GM18499 (cell line): ENCODE data around the gene ASCC1.
"Not testable (repeated sequence)": the region's sequence is repeated elsewhere in the genome, so short reads cannot be mapped to it uniquely, and the experiment has no call there.

Experiments
- ATAC-seq: cut with Tn5 transposase; IDR thresholded peaks from one replicate; pipeline ENCODE4 v1.9.1; 2021; ENCODE audit warnings: moderate number of reproducible peaks; ENCODE audit not compliant: insufficient read depth, unreplicated experiment

The ASCC1 gene

DNA sequence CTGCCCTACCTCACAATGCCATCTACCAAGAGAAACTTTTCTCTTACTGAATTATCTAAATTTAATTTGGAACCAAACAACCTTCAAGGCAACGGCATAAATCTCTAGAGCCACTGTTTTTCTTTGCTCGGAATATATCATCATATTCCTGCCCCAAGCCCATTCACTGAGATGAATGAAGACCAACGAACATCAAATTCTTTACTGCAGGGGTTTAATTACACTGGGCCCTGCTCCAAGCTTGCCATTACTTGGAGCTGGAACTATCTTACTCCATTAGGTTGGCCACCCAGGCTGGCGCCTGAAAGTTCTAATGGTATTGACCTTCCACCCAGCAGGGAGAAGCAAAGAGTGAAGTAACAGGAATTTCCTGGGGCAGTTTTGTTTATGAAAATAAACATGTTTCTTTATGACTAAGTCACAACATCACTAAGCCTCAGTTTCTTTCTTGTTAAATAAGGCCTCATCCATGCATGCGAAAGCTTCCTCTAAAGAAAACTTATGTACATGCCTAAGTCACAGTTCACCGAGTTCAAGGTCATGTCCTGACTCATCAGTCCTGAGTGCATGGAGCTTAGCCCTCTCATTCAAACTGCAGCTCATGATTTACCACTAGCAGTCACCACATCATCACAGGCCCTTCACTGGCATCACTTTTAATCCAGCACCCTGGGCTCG is 42.3 kb downstream of the ASCC1 start:
- ATAC-seq = no peak

DNA sequence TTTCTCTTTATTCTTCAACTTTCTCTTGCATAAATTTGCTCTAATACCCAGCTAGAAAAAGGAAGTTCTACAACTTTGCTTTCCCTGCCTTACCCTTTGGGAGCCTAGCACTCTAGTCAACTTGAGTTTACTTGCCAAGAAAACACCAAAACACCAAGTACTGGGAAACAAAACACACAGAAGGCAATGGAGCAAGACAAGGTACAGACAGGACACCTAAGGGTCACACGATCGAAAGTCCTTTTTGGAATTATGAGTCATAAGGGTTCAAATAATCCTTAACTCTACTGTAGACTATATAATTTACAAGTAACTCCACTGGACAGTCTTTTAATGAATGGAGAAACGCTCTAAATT is 42.8 kb downstream of the ASCC1 start:
- no peak for ATAC-seq

DNA sequence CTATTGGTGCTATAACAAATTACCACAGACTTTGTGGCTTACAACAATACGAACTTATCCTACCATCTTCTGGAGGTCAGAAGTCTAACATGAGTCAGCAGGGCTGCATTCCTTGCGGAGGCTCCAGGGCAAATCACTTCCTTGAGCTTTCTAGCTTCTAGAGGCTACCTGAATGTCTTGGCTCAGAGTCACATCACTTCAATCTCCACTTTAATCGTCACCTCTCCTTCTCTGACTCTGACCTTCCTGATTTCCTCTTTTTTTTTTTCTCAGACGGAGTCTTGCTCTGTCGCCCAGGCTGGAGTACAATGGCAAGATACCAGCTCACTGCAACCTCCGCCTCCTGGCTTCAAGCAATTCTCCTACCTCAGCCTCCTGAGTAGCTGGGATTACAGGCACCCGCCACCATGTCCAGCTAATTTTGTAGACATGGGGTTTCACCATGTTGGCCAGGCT is 44.9 kb downstream of the ASCC1 start:
- ATAC-seq = no peak

DNA sequence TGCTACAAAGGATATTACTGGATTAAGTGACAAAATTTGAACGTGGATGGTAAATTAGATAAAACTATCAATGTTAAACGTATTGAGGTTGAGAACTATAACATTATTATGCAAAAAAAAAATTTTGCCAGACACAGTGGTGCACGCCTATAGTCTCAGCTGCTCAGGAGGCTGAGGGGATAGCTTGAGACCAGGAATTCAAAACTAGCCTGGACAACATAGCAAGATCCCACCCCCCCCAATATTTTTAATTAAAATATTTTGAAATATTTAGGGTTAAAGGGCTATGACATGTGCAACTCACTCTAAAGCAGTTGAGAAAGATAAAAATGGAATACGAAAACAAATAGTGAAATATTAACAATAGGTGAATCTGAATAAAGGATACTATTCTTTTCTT is 45.3 kb downstream of the ASCC1 start:
- ATAC-seq = no peak

DNA sequence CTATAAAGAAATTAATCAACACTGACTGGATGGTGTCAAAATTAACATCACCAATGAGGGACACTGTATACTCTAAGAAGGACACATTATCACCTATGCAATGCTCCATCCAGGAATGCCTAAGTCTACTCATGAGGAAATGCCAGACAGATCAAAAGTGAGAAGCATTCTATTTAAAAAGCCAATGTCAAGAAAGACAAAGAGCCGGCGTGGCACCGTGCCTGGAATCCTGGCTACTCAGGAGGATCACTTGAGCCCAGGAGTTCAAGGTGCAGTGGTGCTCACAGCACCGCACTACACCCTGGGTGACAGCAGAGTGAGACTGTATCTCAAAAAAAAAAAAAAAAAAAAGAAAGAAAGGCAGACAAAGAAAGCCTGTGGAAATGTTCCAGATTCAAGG is 45.8 kb downstream of the ASCC1 start:
- ATAC-seq = no peak

DNA sequence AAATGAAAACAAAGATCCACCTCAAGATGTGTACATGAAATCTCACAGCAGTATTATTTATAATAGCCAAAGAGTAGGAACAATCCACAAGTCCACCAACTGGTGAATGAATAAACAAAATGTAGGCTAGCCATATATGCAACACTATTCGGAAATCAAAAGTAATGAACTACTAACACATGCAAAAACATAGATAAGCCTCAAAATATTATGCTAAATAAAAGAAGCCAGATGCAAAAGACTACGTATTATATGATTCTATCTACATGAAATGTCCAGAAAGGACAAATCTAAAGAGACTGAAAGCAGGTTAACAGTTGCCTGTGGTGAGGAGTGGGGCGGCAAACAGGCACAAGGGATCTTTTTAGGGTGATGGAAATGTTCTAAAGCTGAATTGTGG is 49.0 kb downstream of the ASCC1 start:
- no peak for ATAC-seq

DNA sequence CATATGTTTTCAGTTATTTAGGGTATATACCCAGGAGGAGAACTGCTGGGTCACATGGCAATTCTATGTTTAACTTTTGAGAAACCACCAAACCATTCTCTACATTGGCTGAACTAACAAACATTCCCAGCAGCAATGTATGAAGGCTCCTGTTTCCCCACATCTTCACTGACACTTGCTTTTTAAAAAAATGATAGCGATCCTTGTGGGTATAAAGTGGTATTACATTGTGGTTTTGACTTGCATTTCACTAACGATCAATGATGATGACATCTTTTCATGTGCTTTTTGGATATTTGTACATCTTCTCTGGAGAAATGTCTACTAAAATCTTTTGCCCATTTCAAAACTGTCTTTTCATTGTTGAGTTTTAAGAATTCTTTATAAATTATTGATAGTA is 51.5 kb downstream of the ASCC1 start:
- ATAC-seq = no peak

DNA sequence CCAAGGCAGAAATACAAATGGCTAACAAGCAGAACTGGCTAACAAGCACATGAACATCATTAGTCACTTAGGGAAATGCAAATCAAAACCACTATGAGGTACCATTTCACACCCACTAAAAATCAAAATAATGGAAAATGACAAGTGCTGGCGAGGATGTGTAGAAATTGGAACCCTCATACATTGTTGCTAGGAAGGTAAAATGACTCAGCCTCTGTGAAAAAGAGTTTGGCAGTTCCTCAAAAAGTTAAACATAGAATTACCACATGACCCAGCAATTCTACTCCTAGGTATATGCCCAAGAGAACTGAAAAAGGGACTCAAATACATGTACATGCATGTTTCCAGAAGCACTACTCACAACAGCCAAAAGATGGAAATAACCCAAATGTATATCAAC is 53.1 kb downstream of the ASCC1 start:
- no peak for ATAC-seq

DNA sequence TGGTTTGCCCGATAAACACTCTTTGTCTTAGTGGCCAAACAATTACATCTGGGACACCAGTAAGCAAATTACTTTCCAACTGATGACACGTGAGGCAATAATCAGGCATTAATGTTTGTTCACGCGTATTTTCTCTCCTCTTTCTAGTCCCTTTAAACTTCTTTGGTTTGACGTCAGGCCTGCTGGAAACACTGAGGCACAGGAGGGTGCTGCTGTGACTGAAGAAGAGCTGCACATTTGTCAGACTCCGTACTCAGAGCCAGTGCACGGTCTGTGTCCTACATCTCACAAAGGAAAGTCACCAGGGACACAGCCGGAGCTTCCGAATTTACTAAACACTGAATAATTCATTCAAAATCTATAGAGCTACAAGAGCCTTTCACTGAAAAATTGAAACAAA is 57.9 kb downstream of the ASCC1 start:
- ATAC-seq = no peak

DNA sequence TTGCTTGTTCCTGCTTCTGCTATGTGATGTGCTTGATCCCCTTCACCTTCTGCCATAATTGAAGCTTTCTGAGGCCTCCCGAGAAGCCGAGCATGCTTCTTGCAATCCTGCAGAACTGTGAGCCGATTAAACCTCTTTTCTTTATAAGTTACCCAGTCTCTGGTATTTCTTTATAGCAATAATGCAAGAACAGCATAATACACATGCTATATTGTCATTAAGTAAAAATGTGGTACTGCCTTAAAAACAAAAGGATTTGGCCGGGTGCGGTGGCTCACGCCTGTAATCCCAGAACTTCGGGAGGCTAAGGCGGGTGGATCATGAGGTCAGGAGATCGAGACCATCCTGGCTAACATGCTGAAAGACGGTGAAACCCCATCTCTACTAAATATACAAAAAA is 59.9 kb downstream of the ASCC1 start:
- ATAC-seq = no peak

DNA sequence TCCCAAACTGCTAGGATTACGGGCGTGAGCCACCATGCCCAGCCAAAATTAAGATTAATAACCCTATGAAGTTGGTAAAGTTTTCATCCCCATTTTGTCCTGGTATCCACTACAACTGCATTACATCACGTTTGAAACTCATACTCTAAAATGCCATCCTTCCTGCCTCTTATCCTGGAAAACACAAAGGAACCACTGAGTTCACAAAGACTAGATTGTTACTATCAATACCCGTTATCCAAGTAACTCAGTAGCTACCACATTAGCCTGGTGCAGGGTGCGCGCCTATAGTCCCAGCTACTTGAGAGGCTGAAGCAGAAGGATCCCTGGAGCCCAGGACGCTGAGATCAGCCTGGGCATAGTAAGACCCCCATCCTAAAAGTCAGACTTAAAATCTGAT is 63.8 kb downstream of the ASCC1 start:
- ATAC-seq = no peak

DNA sequence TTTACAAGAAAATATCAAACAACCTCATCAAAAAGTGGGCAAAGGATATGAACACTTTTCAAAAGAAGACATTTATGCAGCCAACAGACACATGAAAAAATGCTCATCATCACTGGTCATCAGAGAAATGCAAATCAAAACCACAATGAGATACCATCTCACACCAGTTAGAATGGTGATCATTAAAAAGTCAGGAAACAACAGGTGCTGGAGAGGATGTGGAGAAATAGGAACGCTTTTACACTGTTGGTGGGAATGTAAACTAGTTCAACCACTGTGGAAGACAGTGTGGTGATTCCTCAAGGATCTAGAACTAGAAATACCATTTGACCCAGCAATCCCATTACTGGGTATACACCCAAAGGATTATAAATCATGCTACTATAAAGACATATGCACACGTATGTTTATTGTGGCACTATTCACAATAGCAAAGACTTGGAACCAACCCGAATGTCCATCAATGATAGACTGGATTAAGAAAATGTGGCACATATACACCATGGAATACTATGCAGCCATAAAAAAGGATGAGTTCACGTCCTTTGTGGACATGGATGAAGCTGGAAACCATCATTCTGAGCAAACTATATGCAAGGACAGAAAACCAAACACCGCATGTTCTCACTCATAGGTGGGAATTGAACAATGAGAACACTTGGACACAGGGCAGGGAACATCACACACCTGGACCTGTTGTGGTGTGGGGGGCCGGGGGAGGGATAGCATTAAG is 65.2 kb downstream of the ASCC1 start:
- not testable (repeated sequence) for ATAC-seq

DNA sequence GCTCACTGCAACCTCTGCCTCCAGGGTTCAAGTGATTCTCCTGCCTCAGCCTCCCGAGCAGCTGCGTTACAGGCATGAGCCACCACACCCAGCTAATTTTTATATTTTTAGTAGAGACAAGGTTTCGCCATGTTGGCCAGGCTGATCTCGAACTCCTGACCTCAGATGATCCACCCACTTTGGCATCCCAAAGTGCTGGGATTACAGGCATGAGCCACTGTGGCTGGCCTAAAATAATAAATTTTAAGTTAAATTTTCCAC is 68.8 kb downstream of the ASCC1 start:
- ATAC-seq = not testable (repeated sequence)

DNA sequence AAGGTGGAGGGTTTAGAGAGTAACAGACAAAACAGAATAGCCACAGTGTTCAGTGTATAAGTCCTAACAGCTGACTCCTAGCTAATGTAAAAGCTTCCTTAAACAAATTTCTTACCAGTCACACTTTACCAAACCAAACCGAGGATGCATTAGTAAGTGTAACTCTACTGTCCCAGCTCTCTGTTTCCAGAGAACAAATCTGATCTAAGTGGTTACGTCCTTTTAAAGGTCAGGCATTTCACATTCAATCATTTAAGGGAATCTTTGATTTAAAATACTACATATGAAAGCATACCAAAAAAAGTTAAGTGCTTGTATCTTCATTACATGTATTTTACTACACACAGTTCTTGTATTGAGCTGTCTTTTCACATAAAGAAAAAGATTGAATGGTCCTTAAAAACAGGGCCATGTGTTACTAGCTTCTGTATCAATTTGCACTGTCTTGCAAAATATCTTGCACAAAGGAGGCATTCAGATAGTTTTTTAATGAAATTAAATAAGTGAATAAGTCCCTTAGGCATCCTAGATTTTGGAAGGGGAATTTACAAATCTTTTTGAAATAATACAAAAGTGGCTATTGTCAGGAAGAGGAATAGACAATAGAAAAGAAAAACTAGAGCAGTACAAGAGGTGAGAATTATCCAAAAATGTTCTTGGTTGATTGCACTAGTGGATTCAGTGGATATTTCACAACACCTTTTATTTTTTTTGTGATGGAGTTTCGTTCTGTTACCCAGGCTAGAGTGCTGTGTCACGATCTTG is 69.3 kb downstream of the ASCC1 start:
- ATAC-seq = no peak

DNA sequence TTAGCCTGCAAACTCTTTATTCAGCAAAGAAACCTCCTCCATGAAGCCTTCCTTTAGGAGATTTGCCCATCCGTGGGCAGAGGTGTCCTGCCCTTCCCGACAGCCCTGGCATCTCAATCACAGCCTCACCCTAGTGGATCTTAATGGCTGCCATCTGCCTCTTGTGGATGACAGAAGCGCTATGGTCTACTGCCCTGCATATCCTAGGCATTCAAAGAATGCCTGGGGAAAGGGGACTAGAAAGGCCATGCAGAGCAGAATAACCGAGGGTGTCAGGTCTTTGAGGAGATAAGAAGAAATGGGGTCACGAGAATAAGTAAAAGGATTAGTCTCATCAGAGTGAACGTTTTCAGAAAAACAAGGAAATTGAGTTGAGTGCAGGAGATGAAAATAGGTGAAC is 70.0 kb downstream of the ASCC1 start:
- no peak for ATAC-seq

DNA sequence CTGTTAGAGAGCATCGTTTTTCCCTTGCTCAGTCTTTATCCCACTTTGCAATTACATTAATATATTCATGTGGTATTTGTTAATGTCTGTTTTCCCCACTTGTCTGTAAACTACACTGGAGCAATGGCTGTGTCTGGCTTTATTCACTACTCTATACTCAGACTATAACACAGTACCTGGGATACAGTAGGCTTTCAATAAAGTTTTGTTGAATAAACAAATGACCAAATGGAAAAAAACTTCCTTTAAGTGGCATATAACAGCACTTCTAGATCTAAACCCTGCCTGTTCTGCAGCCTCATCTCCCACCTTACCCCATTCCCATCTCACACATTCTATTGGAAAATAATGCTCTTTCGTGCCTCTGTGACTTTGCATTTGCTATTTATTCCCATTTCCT is 70.4 kb downstream of the ASCC1 start:
- ATAC-seq = no peak

DNA sequence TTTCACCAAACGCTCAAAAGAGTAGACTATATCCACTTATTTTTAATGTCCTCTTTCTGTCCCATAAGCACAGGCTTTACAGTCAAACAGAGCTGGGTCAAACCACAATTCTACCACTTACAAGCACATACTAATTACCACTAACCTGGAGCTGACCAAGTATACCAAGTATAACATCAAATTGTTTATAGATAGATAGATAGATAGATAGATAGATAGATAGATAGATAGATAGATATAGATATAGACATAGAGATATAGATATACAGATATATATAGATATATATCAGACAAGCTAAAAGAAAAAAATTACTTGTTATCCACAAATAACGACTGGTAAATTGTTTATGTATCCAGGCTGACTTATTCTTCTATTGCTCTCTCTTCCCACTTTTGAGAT is 75.2 kb downstream of the ASCC1 start:
- ATAC-seq = no peak

DNA sequence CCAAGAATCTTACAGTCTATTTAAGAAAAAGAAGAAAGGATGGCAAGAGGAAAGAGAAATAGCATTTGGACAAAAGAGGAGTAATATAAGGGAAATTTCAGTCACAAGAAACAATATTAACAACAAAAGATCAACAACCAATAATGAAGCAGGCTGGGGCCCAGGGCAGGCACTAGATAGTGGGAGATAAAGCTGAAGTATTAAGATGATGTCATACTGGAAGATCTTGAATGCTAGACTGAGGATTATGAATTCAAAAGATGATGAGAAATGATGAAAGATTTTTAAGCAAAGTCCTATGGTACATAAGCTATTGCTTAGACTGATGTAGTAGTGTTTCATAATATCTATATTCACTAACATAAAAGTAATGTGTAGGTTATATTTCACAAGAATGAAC is 75.9 kb downstream of the ASCC1 start:
- no peak for ATAC-seq

DNA sequence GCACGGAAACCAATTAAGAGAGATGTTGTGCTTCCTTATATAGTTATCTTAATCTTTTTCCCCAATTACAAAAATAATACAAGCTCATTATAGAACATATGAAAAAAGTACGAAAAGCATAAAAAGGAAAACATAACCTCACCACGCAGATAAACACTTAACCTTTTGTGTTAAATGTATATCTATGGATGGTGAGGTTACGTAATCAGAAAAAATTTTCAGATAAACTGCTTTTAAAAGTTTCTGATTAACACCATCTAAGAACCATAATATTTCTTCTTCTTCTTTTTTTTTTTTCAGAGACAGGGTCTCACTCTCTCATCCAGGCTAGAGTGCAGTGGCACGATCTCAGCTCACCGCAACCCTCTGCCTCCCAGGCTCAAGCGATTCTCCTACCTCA is 78.5 kb downstream of the ASCC1 start:
- no peak for ATAC-seq

DNA sequence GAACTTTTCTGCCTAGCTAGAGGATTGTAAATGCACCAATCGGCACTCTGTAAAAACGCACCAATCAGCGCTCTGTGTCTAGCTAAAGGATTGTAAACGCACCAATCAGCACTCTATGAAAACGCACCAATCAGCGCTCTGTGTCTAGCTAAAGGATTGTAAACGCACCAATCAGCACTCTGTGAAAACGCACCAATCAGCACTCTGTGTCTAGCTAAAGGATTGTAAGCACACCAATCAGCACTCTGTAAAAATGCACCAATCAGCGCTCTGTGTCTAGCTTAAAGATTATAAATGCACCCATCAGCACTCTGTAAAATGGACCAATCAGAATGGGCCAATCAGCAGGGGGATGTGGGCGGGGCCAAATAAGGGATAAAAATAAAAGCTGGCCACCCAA is 79.9 kb downstream of the ASCC1 start:
- not testable (repeated sequence) for ATAC-seq

DNA sequence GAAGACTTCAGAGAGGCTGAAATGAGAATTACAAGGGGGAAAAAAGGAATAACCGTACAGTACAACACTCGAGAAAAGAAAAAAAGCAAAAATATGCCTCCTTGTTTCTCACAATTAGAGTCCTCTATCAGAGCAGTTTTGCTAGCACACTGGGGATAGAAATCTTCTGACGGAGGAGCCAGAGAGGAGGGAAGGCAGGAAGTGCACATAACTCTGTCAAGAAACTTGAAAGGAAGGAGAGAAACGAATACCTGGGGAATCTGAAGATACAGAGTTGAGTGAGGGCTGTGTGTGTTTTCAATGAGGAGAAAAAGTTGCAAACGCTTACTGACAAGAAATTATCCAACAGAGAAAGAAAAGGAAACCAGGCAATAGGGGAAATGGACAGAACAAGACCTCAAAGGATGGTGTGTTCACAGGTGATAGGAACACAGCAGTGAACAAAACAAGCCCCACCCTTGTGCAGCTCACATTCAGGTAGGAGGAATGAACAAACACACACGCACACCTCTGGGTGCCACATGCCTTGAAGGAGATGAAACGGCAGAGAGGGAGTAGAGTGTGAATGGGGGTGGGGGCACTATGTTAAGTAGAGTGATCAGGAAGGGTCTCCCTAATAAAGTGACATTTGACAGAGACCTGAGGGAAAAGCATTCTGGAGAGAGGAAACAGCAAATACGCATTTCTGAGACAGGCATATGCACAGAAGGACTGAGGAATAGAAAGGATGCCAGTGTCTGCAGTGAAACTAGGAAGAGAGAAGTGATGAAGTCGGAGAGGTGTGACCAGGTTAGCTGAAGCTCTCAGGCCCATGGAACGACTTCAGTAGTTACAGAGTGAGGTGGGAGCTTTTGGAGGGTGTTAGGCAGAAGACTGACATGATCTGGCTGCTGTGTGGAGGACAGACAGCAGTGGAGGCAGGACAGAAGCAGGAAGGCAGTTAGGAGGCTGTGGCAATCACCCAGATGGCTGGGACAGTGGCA is 81.0 kb downstream of the ASCC1 start:
- ATAC-seq = no peak
